SK-N-MC (cell line): ENCODE data around the gene MRPL55.

Source experiments
- EZH2 ChIP-seq: fragments of 200-600 bp; sonication (generic); IDR thresholded peaks from one replicate; pipeline ENCODE4 v1.6.1; 2017; ENCODE audit warnings: antibody characterized with exemption
- POLR2AphosphoS5 ChIP-seq: IDR thresholded peaks from 2 replicates; pipeline ENCODE4 v1.6.1; 2012; ENCODE audit warnings: mild to moderate bottlenecking, low read depth, low read length, borderline replicate concordance

- TF ChIP-seq POLR2AphosphoS5 (no peak), EZH2 (no peak)
These were observed 47.4 kb upstream of the MRPL55 start for GRCh38 chr1:228156515-228156881.
